AG04449 (cell line): ENCODE data around the gene QSER1.

Experiments
- CTCF ChIA-PET: fragments of 350-600 bp; formaldehyde crosslinking; extraction: SDS; loops from one replicate; lab custom pipeline; 2021; ENCODE audit warnings: antibody characterized with exemption; lab: Yijun Ruan, JAX
- POLR2A ChIA-PET: fragments of 400-600, 350-600 bp; formaldehyde crosslinking; extraction: SDS; loops from one replicate; lab custom pipeline; 2020; ENCODE audit warnings: antibody characterized with exemption, inconsistent platforms; lab: Yijun Ruan, JAX
- DNase-seq: peaks from one replicate; pipeline ENCODE4 v3.0.0-alpha.2; 2010; ENCODE audit warnings: low read depth, low spot score
- H3K4me3 ChIP-seq: 2 replicates; pipeline ENCODE4 v1.5.1; 2011; ENCODE audit warnings: low read depth, mild to moderate bottlenecking, control low read depth, low read length
- CTCF ChIP-seq: IDR thresholded peaks from one replicate; pipeline ENCODE4 v1.5.1; 2011; ENCODE audit warnings: mild to moderate bottlenecking, moderate library complexity, low read length, control low read depth, inconsistent platforms; ENCODE audit not compliant: insufficient read depth; ENCODE audit errors: missing control alignments

QSER1 gene

GRCh38 chr11:33000181-33000580 lies 107.6 kb downstream of the QSER1 start:
- CTCF ChIA-PET, result interaction anchor here (1.0 to 1.1 kb wide), 3 partner anchors 23 to 66 kb away, joined by 3 read pairs; no protein-coding TSS in a partner anchor
- H3K4me3 ChIP-seq, result no peak overlapping the region
- peak; percentile 69 for DNase-seq
- POLR2A ChIA-PET, result interaction anchor here (0.6 to 1.4 kb wide), 3 partner anchors 16 to 1297 kb away, joined by 3 to 6 read pairs (median 3); partner anchors contain the start of gene TCP11L1
- TF ChIP-seq CTCF, result no peak

GRCh38 chr11:33001281-33001680 lies 108.7 kb downstream of the QSER1 start:
- TF ChIP-seq CTCF, result no peak
- ChIA-PET CTCF (interaction anchor here (0.6 kb wide), 1 partner anchor 42 kb away, joined by 3 read pairs; no protein-coding TSS in a partner anchor), POLR2A (interaction anchor here (1.4 kb wide), 1 partner anchor 38 kb away, joined by 6 read pairs; the partner anchor contains the start of gene TCP11L1)
- no peak overlapping the region for H3K4me3 ChIP-seq
- no peak for DNase-seq

- H3K4me3 ChIP-seq, result no peak overlapping the region
- ChIA-PET CTCF (interaction anchor here (0.6 kb wide), 1 partner anchor 43 kb away, joined by 3 read pairs; no protein-coding TSS in a partner anchor), POLR2A (no interaction called here)
- DNase-seq, result no peak
- TF ChIP-seq CTCF, result no peak
Measured at GRCh38 chr11:33001751-33002542, 109.3 kb downstream of the QSER1 start.

- ChIA-PET CTCF (interaction anchor here (0.8 kb wide), 1 partner anchor 26 kb away, joined by 3 read pairs; no protein-coding TSS in a partner anchor), POLR2A (no interaction called here)
- no peak for TF ChIP-seq CTCF
- no peak overlapping the region for H3K4me3 ChIP-seq
- DNase-seq, result no peak
Measured at GRCh38 chr11:33005175-33005574, 112.6 kb downstream of the QSER1 start.

- no peak overlapping the region for H3K4me3 ChIP-seq
- POLR2A ChIA-PET, result no interaction called here
- no peak for TF ChIP-seq CTCF
- CTCF ChIA-PET, result no interaction called here
- no peak for DNase-seq
Measured at GRCh38 chr11:33006010-33006409, 113.4 kb downstream of the QSER1 start.

GRCh38 chr11:33013755-33014154 lies 121.1 kb downstream of the QSER1 start:
- no peak overlapping the region for H3K4me3 ChIP-seq
- TF ChIP-seq CTCF, result no peak
- DNase-seq, result no peak
- ChIA-PET POLR2A (no interaction called here), CTCF (no interaction called here)
